IMR-90 (cell line): ENCODE measurements around the gene F2RL1. TPM values are rescaled to one million over a fixed set of nuclear protein-coding genes. Genes with fewer than 3 reads are reported as not detected.

ENCODE experiments used
- ATAC-seq: fragments of 200-7000 bp; cut with Tn5 transposase; 2 replicates; pipeline ENCODE4 v1.9.1; 2020; ENCODE audit warnings: low read depth, mild to moderate bottlenecking, moderate library complexity
- BruUV-seq: library from RNA; stranded (reverse); fragments of 400-500 nt; replicated peaks from 2 replicates; lab custom pipeline; 2021; lab: Mats Ljungman, UMichigan
- CTCF ChIA-PET: fragments of 300-600 bp; formaldehyde crosslinking; extraction: SDS; loops from one replicate; lab custom pipeline; 2021; ENCODE audit warnings: antibody characterized with exemption; lab: Yijun Ruan, JAX
- POLR2A ChIA-PET: fragments of 300-600 bp; sonication (Branson Sonifier 250); formaldehyde crosslinking; loops from one replicate; lab custom pipeline; 2022; ENCODE audit warnings: antibody characterized with exemption; ENCODE audit not compliant: unreplicated experiment; lab: Charles Lee
- DNase-seq: peaks from one replicate; pipeline ENCODE4 v3.0.0; 2013
- H2AFZ ChIP-seq: replicated peaks from 2 replicates; pipeline ENCODE3; 2013; ENCODE audit warnings: low read length, mild to moderate bottlenecking; ENCODE audit not compliant: poor library complexity
- H2AK5ac ChIP-seq: 2 replicates; pipeline ENCODE4 v1.6.1; 2013; ENCODE audit warnings: low read depth, low read length, inconsistent platforms
- H2AK9ac ChIP-seq: replicated peaks from 2 replicates; pipeline ENCODE3; 2013; ENCODE audit warnings: mild to moderate bottlenecking, low read depth, low read length, moderate library complexity; ENCODE audit not compliant: poor library complexity
- H2BK120ac ChIP-seq: 2 replicates; pipeline ENCODE4 v1.6.1; 2013; ENCODE audit warnings: low read depth, low read length, inconsistent platforms
- H2BK15ac ChIP-seq: 3 replicates; pipeline ENCODE4 v1.6.1; 2013; ENCODE audit warnings: low read depth, low read length, inconsistent platforms
- H2BK20ac ChIP-seq: 2 replicates; pipeline ENCODE4 v1.6.1; 2013; ENCODE audit warnings: low read depth, mild to moderate bottlenecking, inconsistent platforms, low read length, moderate library complexity
- H2BK5ac ChIP-seq: 2 replicates; pipeline ENCODE4 v1.6.1; 2013; ENCODE audit warnings: mild to moderate bottlenecking, low read depth, low read length, inconsistent platforms; ENCODE audit not compliant: poor library complexity, severe bottlenecking
- H3K14ac ChIP-seq: replicated peaks from 2 replicates; pipeline ENCODE4 v1.6.1; 2013; ENCODE audit warnings: low read depth, low read length, inconsistent platforms
- H3K18ac ChIP-seq: 2 replicates; pipeline ENCODE4 v1.6.1; 2013; ENCODE audit warnings: low read depth, low read length, control low read depth
- H3K23ac ChIP-seq: 2 replicates; pipeline ENCODE4 v1.6.1; 2013; ENCODE audit warnings: low read depth, low read length, inconsistent platforms
- H3K27ac ChIP-seq: 2 replicates; pipeline ENCODE4 v1.5.1; 2013; ENCODE audit warnings: mild to moderate bottlenecking, control low read depth, low read length; ENCODE audit not compliant: insufficient read depth
- H3K27me3 ChIP-seq: 2 replicates; pipeline ENCODE4 v1.6.1; 2013; ENCODE audit warnings: low read length; ENCODE audit not compliant: control insufficient read depth, insufficient read depth
- H3K36me3 ChIP-seq: 2 replicates; pipeline ENCODE4 v1.6.1; 2013; ENCODE audit warnings: low read length, mixed read lengths; ENCODE audit not compliant: control insufficient read depth, insufficient read depth
- H3K4ac ChIP-seq: 2 replicates; pipeline ENCODE4 v1.6.1; 2013; ENCODE audit warnings: low read depth, low read length, inconsistent platforms
- H3K4me1 ChIP-seq: 2 replicates; pipeline ENCODE4 v1.6.1; 2013; ENCODE audit warnings: low read length, mixed read lengths; ENCODE audit not compliant: control insufficient read depth, insufficient read depth
- H3K4me2 ChIP-seq: 2 replicates; pipeline ENCODE4 v1.6.1; 2013; ENCODE audit warnings: low read depth, mild to moderate bottlenecking, control low read depth, low read length, moderate library complexity
- H3K4me3 ChIP-seq: 2 replicates; pipeline ENCODE4 v1.5.1; 2013; ENCODE audit warnings: low read depth, mild to moderate bottlenecking, control low read depth, low read length, moderate library complexity; ENCODE audit not compliant: insufficient read depth
- H3K56ac ChIP-seq: 2 replicates; pipeline ENCODE4 v1.6.1; 2013; ENCODE audit warnings: low read length, inconsistent platforms; ENCODE audit not compliant: insufficient read depth; ENCODE audit errors: extremely low read depth
- H3K79me1 ChIP-seq, 2 experiments: 2 replicates each; pipeline ENCODE4 v1.6.1; 2013; ENCODE audit warnings: low read length in 2 of 2, inconsistent platforms in 1 of 2, low read depth in 1 of 2
- H3K9ac ChIP-seq: 2 replicates; pipeline ENCODE4 v1.6.1; 2013; ENCODE audit warnings: low read depth, low read length, control low read depth
- H3K9me1 ChIP-seq: 2 replicates; pipeline ENCODE4 v1.6.1; 2013; ENCODE audit warnings: low read length, inconsistent platforms; ENCODE audit not compliant: insufficient read depth
- H3K9me3 ChIP-seq: 2 replicates; pipeline ENCODE4 v1.6.1; 2013; ENCODE audit warnings: low read length; ENCODE audit not compliant: control insufficient read depth, insufficient read depth
- H4K20me1 ChIP-seq: 2 replicates; pipeline ENCODE4 v1.6.1; 2013; ENCODE audit warnings: low read length, inconsistent platforms; ENCODE audit not compliant: insufficient read depth
- H4K5ac ChIP-seq: 2 replicates; pipeline ENCODE4 v1.6.1; 2013; ENCODE audit warnings: mild to moderate bottlenecking, low read depth, low read length, control low read depth
- H4K8ac ChIP-seq, 2 experiments: 2 replicates each; pipeline ENCODE4 v1.6.1; 2013; ENCODE audit warnings: low read depth in 2 of 2, low read length in 2 of 2, control low read depth in 1 of 2, inconsistent platforms in 1 of 2
- H4K91ac ChIP-seq: 2 replicates; pipeline ENCODE4 v1.6.1; 2013; ENCODE audit warnings: low read depth, low read length, inconsistent platforms; ENCODE audit not compliant: insufficient read depth
- BHLHE40 ChIP-seq: fragments of 150-350 bp; IDR thresholded peaks from 2 replicates; pipeline ENCODE4 v1.6.1; 2016; ENCODE audit warnings: mild to moderate bottlenecking, low read depth, low read length
- CEBPB ChIP-seq: IDR thresholded peaks from 2 replicates; pipeline ENCODE4 v1.6.1; 2012; ENCODE audit warnings: low read depth, low read length, improper control_type of control experiment
- CHD1 ChIP-seq: IDR thresholded peaks from 2 replicates; pipeline ENCODE4 v1.6.1; 2012; ENCODE audit warnings: low read depth, low read length, improper control_type of control experiment
- ELK1 ChIP-seq: fragments of 150-350 bp; IDR thresholded peaks from 2 replicates; pipeline ENCODE4 v1.6.1; 2016; ENCODE audit warnings: low read depth, mild to moderate bottlenecking, low read length, moderate library complexity, borderline replicate concordance
- MXI1 ChIP-seq: IDR thresholded peaks from 2 replicates; pipeline ENCODE4 v1.6.1; 2012; ENCODE audit warnings: low read depth, mild to moderate bottlenecking, low read length, moderate library complexity, borderline replicate concordance
- NFE2L2 ChIP-seq: fragments of 150-350 bp; IDR thresholded peaks from 2 replicates; pipeline ENCODE4 v1.6.1; 2016; ENCODE audit warnings: low read depth, mild to moderate bottlenecking, low read length
- POLR2A ChIP-seq: IDR thresholded peaks from 2 replicates; pipeline ENCODE4 v1.6.1; 2012; ENCODE audit warnings: mild to moderate bottlenecking, low read depth, low read length
- RFX5 ChIP-seq: IDR thresholded peaks from 2 replicates; pipeline ENCODE4 v1.8.0; 2012; ENCODE audit warnings: low read depth, mild to moderate bottlenecking, low read length, moderate library complexity
- SMC3 ChIP-seq: fragments of 150-350 bp; IDR thresholded peaks from 2 replicates; pipeline ENCODE4 v1.6.1; 2016; ENCODE audit warnings: low read depth, mild to moderate bottlenecking, antibody characterized with exemption, low read length, moderate library complexity
- USF2 ChIP-seq: fragments of 150-350 bp; IDR thresholded peaks from 2 replicates; pipeline ENCODE4 v1.6.1; 2017; ENCODE audit warnings: mild to moderate bottlenecking, antibody characterized with exemption, low read length, low read depth
- WGBS, 2 experiments: methylation state at CpG; one replicate each; pipeline versions ENCODE4 v1.1.5 to v1.1.7; 2013; ENCODE audit warnings: missing lambda C conversion rate in 2 of 2; ENCODE audit not compliant: insufficient read length in 1 of 2; ENCODE audit errors: extremely low coverage in 2 of 2; 5-methylcytosine and 5-hydroxymethylcytosine counted together
- dilution Hi-C: fragments of 300-500 bp; cut with HindIII; formaldehyde crosslinking; loops from one replicate; pipeline ENCODE4 v1.14.3; 2018; ENCODE audit warnings: low sequenced_read_pairs; ENCODE audit not compliant: unreplicated experiment
- in situ Hi-C: fragments of 300-500 bp; cut with MboI; formaldehyde crosslinking; loops from 3 replicates; pipeline ENCODE4 v1.14.3; 2019; ENCODE audit warnings: low sequenced_read_pairs, inconsistent platforms, mixed read lengths
- intact Hi-C: fragments of 100-400 bp; cut with micrococcal nuclease; formaldehyde crosslinking; loops from 2 replicates; pipeline ENCODE4 v1.10.0; 2022
- polyA plus RNA-seq, 3 experiments: library from polyadenylated mRNA; depleted of rRNA; stranded (reverse); fragments of >200 nt; gene quantifications; 2 replicates each; pipeline ENCODE4 v1.2.3, GENCODE V29; 2012; ENCODE audit warnings: low replicate concordance in 1 of 3
- total RNA-seq: library from RNA; depleted of rRNA; stranded (reverse); fragments of >200 nt; gene quantifications from 2 replicates; pipeline ENCODE4 v1.2.3, GENCODE V29; 2012
- TF ChIP-seq, protein P1 (sequence below): conservative IDR thresholded peaks from 2 replicates; pipeline ENCODE4 v1.5.1; 2012; ENCODE audit warnings: mild to moderate bottlenecking, low read depth, low read length, improper control_type of control experiment

F2RL1 gene
- total and polyA plus RNA-seq, 2 of the 4 experiments (the other 2 are of a cell fraction), result 5.6 to 12.4 TPM

DNA sequence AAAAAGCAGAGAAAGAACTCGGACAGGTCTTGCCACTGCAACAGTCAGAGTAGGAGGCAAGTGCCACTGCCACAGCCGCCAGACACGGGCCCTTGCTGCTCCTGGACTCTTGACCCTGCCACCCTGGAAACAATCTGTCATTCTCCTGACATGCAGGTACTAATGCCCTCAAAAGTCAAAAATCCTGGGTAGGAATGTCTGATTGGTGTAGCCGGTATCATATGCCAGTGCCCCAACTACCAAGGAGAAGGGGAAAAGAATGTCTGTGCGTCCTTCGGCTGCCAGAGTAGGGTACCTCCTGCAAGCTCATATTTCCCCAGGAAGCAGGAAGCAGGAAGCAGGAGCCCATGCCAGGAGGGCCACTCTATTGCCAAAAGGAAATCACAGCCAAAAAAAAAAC lies 30.5 kb upstream of the F2RL1 start:
- H3K27ac ChIP-seq, result no peak overlapping the region
- H4K8ac ChIP-seq, result no peak overlapping the region
- POLR2A ChIA-PET, result no interaction called here
- H4K20me1 ChIP-seq, result no peaks in the 10 kb centered on the region
- H3K36me3 ChIP-seq, result no peaks in the 10 kb centered on the region
- no peak overlapping the region for H2BK5ac ChIP-seq
- DNase-seq (no peak), ATAC-seq (no peak)
- H3K4ac ChIP-seq, result peak overlapping the region; percentile 47
- no peak overlapping the region for H3K56ac ChIP-seq
- intact Hi-C loops (no loop called here), in situ Hi-C loops (no loop called here), dilution Hi-C loops (no loop called here)
- no peaks in the 10 kb centered on the region for H3K79me1 ChIP-seq
- no peak for TF ChIP-seq ELK1
- no peak for TF ChIP-seq SMC3
- no peak for TF ChIP-seq MXI1
- TF ChIP-seq, protein P1, sequence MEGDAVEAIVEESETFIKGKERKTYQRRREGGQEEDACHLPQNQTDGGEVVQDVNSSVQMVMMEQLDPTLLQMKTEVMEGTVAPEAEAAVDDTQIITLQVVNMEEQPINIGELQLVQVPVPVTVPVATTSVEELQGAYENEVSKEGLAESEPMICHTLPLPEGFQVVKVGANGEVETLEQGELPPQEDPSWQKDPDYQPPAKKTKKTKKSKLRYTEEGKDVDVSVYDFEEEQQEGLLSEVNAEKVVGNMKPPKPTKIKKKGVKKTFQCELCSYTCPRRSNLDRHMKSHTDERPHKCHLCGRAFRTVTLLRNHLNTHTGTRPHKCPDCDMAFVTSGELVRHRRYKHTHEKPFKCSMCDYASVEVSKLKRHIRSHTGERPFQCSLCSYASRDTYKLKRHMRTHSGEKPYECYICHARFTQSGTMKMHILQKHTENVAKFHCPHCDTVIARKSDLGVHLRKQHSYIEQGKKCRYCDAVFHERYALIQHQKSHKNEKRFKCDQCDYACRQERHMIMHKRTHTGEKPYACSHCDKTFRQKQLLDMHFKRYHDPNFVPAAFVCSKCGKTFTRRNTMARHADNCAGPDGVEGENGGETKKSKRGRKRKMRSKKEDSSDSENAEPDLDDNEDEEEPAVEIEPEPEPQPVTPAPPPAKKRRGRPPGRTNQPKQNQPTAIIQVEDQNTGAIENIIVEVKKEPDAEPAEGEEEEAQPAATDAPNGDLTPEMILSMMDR, result no peak
- TF ChIP-seq BHLHE40, result no peak
- no peak for TF ChIP-seq NFE2L2
- no peak for TF ChIP-seq CEBPB
- TF ChIP-seq CHD1, result no peak
- TF ChIP-seq RFX5, result no peak
- no peak for TF ChIP-seq USF2
- TF ChIP-seq POLR2A, result no peak
- H3K4me2 ChIP-seq, result no peak overlapping the region
- H2AFZ ChIP-seq, result no peak overlapping the region
- no peak overlapping the region for H2AK9ac ChIP-seq
- peak overlapping the region; percentile 57 for H2BK120ac ChIP-seq
- H3K9ac ChIP-seq, result no peak overlapping the region
- peak overlapping the region; percentile 62 for H2AK5ac ChIP-seq
- WGBS, 2 experiments, result no CpG with 5 or more reads among the region's 6 CpGs
- H3K9me3 ChIP-seq, result no peaks in the 10 kb centered on the region
- H2BK15ac ChIP-seq, result peak overlapping the region; percentile 29; the same call in 1 of the 3 replicates
- no TSS peak for BruUV-seq
- peak overlapping the region; percentile 63 for H2BK20ac ChIP-seq
- H3K4me3 ChIP-seq, result no peak overlapping the region
- H3K18ac ChIP-seq, result no peak overlapping the region
- CTCF ChIA-PET, result no interaction called here
- no peak overlapping the region for H4K5ac ChIP-seq
- no peak overlapping the region for H3K23ac ChIP-seq
- H3K9me1 ChIP-seq, result peaks cover 9% of the 10 kb centered on the region
- no peaks in the 10 kb centered on the region for H3K27me3 ChIP-seq
- no peak overlapping the region for H3K14ac ChIP-seq
- no peak overlapping the region for H4K91ac ChIP-seq
- peaks cover 20% of the 10 kb centered on the region for H3K4me1 ChIP-seq
